Non-pigmented ciliary epithelial cell (primary cell): ENCODE results near the gene TMEM156.

Experiments
- DNase-seq: peaks from one replicate; pipeline ENCODE4 v3.0.0-alpha.2; 2010; ENCODE audit warnings: low read depth

TMEM156 gene

GRCh38 chr4:38925492-38926413 lies 106.5 kb downstream of the TMEM156 start:
- no peak for DNase-seq

GRCh38 chr4:38924353-38924752 lies 107.9 kb downstream of the TMEM156 start:
- DNase-seq = no peak

GRCh38 chr4:38923746-38924145 lies 108.5 kb downstream of the TMEM156 start:
- no peak for DNase-seq

- no peak for DNase-seq
Measured at GRCh38 chr4:38921151-38921550, 111.1 kb downstream of the TMEM156 start.

- DNase-seq = no peak
Measured at GRCh38 chr4:38920677-38921076, 111.5 kb downstream of the TMEM156 start.

- no peak for DNase-seq
Measured at GRCh38 chr4:38920186-38920585, 112.0 kb downstream of the TMEM156 start.

- DNase-seq = no peak
Measured at GRCh38 chr4:38919494-38919893, 112.7 kb downstream of the TMEM156 start.

GRCh38 chr4:38917481-38918025 lies 114.7 kb downstream of the TMEM156 start:
- no peak for DNase-seq
